WERI-Rb-1 (cell line): ENCODE data around the gene GPR132.

Source experiments
- DNase-seq: peaks from one replicate; pipeline ENCODE4 v3.0.0-alpha.2; 2020
- H3K27ac ChIP-seq: fragments of 250-450 bp; sonication (Bioruptor Pico); 2 replicates; pipeline ENCODE4 v1.5.1; 2020; ENCODE audit warnings: mild to moderate bottlenecking, moderate library complexity
- H3K27me3 ChIP-seq: fragments of 250-450 bp; sonication (Bioruptor Pico); 2 replicates; pipeline ENCODE4 v1.5.1; 2021; ENCODE audit warnings: mild to moderate bottlenecking, low read depth, moderate library complexity; ENCODE audit not compliant: insufficient read depth, severe bottlenecking
- H3K36me3 ChIP-seq: fragments of 250-450 bp; sonication (Bioruptor Pico); 2 replicates; pipeline ENCODE4 v1.5.1; 2020; ENCODE audit warnings: mild to moderate bottlenecking, moderate library complexity
- H3K4me3 ChIP-seq: 2 replicates; pipeline ENCODE4 v1.5.1; 2011; ENCODE audit warnings: low read depth, mild to moderate bottlenecking, control low read depth, low read length
- H3K9me3 ChIP-seq: fragments of 250-450 bp; sonication (Bioruptor Pico); 2 replicates; pipeline ENCODE4 v1.5.1; 2021; ENCODE audit warnings: mild to moderate bottlenecking, moderate library complexity; ENCODE audit not compliant: severe bottlenecking
- TF ChIP-seq, protein P1 (sequence below): IDR thresholded peaks from 2 replicates; pipeline ENCODE4 v1.5.1; 2011; ENCODE audit warnings: low read depth, mild to moderate bottlenecking, control low read depth, inconsistent platforms, low read length

GPR132 gene

GRCh38 chr14:105088812-105089745 is 23.8 kb upstream of the GPR132 start:
- Histone ChIP-seq H3K9me3 (no peaks in the 10 kb centered on the region), H3K27ac (peak overlapping the region; percentile 21), H3K4me3 (no peak overlapping the region), H3K36me3 (no peaks in the 10 kb centered on the region), H3K27me3 (no peaks in the 10 kb centered on the region)
- DNase-seq = no peak
- TF ChIP-seq, protein P1, sequence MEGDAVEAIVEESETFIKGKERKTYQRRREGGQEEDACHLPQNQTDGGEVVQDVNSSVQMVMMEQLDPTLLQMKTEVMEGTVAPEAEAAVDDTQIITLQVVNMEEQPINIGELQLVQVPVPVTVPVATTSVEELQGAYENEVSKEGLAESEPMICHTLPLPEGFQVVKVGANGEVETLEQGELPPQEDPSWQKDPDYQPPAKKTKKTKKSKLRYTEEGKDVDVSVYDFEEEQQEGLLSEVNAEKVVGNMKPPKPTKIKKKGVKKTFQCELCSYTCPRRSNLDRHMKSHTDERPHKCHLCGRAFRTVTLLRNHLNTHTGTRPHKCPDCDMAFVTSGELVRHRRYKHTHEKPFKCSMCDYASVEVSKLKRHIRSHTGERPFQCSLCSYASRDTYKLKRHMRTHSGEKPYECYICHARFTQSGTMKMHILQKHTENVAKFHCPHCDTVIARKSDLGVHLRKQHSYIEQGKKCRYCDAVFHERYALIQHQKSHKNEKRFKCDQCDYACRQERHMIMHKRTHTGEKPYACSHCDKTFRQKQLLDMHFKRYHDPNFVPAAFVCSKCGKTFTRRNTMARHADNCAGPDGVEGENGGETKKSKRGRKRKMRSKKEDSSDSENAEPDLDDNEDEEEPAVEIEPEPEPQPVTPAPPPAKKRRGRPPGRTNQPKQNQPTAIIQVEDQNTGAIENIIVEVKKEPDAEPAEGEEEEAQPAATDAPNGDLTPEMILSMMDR = no peak

GRCh38 chr14:105087963-105088811 is 23.0 kb upstream of the GPR132 start:
- H3K27ac ChIP-seq = no peak overlapping the region
- DNase-seq = no peak

DNA sequence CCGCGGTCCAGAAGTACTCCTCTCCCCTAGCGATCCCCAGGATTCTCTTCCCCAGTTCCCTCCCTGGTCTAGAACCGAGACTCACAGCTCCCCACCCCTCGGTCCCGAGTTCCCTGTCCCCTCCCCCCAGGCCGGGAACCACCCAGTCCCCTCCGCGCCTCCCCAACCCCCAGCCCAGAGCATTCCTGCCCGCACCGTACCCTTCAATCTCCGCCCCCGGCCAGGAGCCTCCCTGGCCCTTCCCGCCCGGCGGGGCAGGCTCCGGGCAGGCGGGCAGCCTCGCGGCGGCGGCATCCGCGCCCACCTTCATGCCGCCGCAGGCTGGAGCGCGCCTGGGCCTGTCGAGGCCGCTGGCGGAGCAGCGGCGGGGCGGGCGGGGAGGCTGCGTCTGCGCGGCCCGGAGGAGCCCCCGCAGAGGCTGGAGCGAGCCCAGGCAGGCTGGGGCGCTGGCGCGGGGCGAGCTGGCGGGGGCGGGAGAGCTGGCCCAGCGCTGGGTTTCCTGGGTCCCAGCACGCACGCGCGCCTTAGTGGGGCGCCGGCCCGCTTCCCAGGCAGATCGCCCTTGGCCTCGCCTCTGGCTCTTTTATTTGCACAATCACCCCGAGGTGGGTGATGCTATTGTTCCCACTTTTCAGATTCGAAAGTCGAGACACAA is 22.2 kb upstream of the GPR132 start:
- H3K27me3 ChIP-seq = no peaks in the 10 kb centered on the region
- H3K4me3 ChIP-seq = no peak overlapping the region
- no peak for DNase-seq
- no peaks in the 10 kb centered on the region for H3K9me3 ChIP-seq
- no peaks in the 10 kb centered on the region for H3K36me3 ChIP-seq
- TF ChIP-seq, protein P1 = no peak
- H3K27ac ChIP-seq = no peak overlapping the region

More at GRCh38 chr14:105087963-105088811, 23.0 kb upstream of the GPR132 start:
- no peaks in the 10 kb centered on the region for H3K9me3 ChIP-seq
- TF ChIP-seq, protein P1 = no peak
- no peak overlapping the region for H3K4me3 ChIP-seq
- no peaks in the 10 kb centered on the region for H3K36me3 ChIP-seq
- no peaks in the 10 kb centered on the region for H3K27me3 ChIP-seq

DNA sequence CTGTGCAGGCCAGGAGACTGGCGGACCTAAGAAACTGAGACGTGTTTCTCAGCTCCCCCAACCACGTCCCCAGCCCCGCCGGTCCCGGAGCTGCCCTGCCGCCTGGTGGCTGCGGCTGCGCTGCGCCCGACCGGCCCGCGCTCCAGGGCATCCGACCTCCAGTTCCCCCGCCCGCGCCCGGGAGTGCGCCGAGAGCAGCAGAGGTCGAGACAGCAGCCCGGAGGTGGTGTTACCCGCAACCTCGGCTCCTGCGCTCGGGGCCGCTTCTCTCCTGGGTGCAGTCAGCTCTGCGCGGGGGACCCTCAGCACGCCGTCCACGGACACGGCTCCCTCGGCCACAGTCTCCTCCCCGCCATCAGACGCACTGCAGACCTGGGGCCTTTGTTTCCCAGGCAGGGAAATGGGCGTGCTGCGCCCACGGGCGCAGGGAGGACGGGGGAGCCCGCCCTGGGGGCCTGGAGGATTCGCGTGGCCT is 21.6 kb upstream of the GPR132 start:
- Histone ChIP-seq H3K27me3 (no peaks in the 10 kb centered on the region), H3K36me3 (no peaks in the 10 kb centered on the region), H3K9me3 (no peaks in the 10 kb centered on the region), H3K27ac (no peak overlapping the region), H3K4me3 (no peak overlapping the region)
- peak; percentile 85 for DNase-seq
- TF ChIP-seq, protein P1 = peak; percentile 87

DNA sequence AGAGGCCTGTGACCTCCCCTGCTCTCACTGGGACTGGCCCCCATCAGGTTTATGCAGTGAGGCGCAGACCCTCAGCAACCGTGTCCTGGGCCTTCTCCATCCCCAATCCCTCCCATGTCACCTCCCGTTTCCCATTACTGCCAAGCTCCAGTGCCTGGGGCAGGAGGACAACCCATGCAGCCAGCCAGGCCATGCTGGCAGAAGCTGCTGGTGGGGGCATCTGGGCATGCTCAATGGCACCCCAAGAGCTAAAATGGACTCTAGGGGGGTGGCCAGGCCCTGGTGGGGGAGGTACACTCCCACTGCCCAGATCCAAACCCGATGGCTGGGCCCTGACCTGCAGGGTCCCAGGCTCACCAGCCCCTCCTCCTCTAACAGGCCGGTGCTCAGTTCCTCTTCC is 20.5 kb upstream of the GPR132 start:
- no peak for DNase-seq
- Histone ChIP-seq H3K4me3 (no peak overlapping the region), H3K36me3 (no peaks in the 10 kb centered on the region), H3K9me3 (no peaks in the 10 kb centered on the region), H3K27me3 (no peaks in the 10 kb centered on the region), H3K27ac (no peak overlapping the region)
- TF ChIP-seq, protein P1 = no peak
